Endothelial cell of umbilical vein (primary cell): Measurements from ENCODE around the gene MGLL. TPM values are rescaled to one million over a fixed set of nuclear protein-coding genes. Genes with fewer than 3 reads are reported as not detected.

ENCODE experiments used
- BruUV-seq: library from RNA; stranded (reverse); fragments of 400-500 nt; replicated peaks from 2 replicates; lab custom pipeline; 2021; lab: Mats Ljungman, UMichigan
- CTCF ChIA-PET: fragments of 300-600, 350-600 bp; sonication (Branson Sonifier 250); formaldehyde crosslinking; loops from one replicate; lab custom pipeline; 2021; ENCODE audit warnings: antibody characterized with exemption, inconsistent platforms; lab: Charles Lee
- POLR2A ChIA-PET: fragments of 300-600, 350-600 bp; sonication (Branson Sonifier 250); formaldehyde crosslinking; loops from one replicate; lab custom pipeline; 2021; ENCODE audit warnings: antibody characterized with exemption, inconsistent platforms; lab: Charles Lee
- DNase-seq: peaks from one replicate; pipeline ENCODE4 v3.0.0-alpha.2; 2011; ENCODE audit warnings: low read depth, low spot score
- FAIRE-seq: peaks from 2 replicates; lab custom pipeline; 2011; peaks lifted over from hg19 to GRCh38; lab: Jason Lieb, UNC
- H2AFZ ChIP-seq: 2 replicates; pipeline ENCODE4 v1.6.0; 2012; ENCODE audit warnings: low read depth, low read length, control low read depth, inconsistent platforms
- H3K27ac ChIP-seq: 2 replicates; pipeline ENCODE4 v1.5.1; 2011; ENCODE audit warnings: low read depth, mild to moderate bottlenecking, control low read depth, low read length, moderate library complexity; ENCODE audit not compliant: insufficient read depth
- H3K27me3 ChIP-seq, 2 experiments: 2 replicates each; pipeline versions ENCODE4 v1.6.0 to v1.6.1; 2011; ENCODE audit warnings: low read length in 2 of 2, mixed read lengths in 1 of 2; ENCODE audit not compliant: control insufficient read depth in 2 of 2, insufficient read depth in 2 of 2
- H3K36me3 ChIP-seq, 2 experiments: 2 replicates in 1 of 2; 3 replicates in 1 of 2; pipeline ENCODE4 v1.5.1; 2011; ENCODE audit warnings: low read length in 2 of 2, mild to moderate bottlenecking in 1 of 2, moderate library complexity in 1 of 2; ENCODE audit not compliant: control insufficient read depth in 2 of 2, insufficient read depth in 2 of 2; ENCODE audit errors: extremely low read depth in 1 of 2
- H3K4me1 ChIP-seq: 3 replicates; pipeline ENCODE4 v1.5.1; 2011; ENCODE audit warnings: mild to moderate bottlenecking, low read length; ENCODE audit not compliant: control insufficient read depth, insufficient read depth; ENCODE audit errors: extremely low read depth
- H3K4me2 ChIP-seq: 2 replicates; pipeline ENCODE4 v1.6.1; 2011; ENCODE audit warnings: low read length, control low read depth, mixed read lengths; ENCODE audit not compliant: insufficient read depth
- H3K4me3 ChIP-seq, 3 experiments: fragments of 200-600 bp in 1 of 3; sonication (generic), shearing (Covaris generic) in 1 of 3; replicated peaks in 1 of 3; 2 replicates each; pipeline ENCODE4 v1.5.1; 2011 to 2016; ENCODE audit warnings: control low read depth in 3 of 3, low read length in 3 of 3, mild to moderate bottlenecking in 2 of 3, inconsistent platforms in 1 of 3, low read depth in 1 of 3, moderate library complexity in 1 of 3; ENCODE audit not compliant: insufficient read depth in 1 of 3
- H3K79me2 ChIP-seq: 2 replicates; pipeline ENCODE4 v1.6.0; 2012; ENCODE audit warnings: low read length, inconsistent platforms; ENCODE audit not compliant: control insufficient read depth, insufficient read depth
- H3K9ac ChIP-seq: replicated peaks from 2 replicates; pipeline ENCODE3; 2011; ENCODE audit warnings: low read length, control low read depth; ENCODE audit not compliant: insufficient read depth; ENCODE audit errors: extremely low read depth
- H3K9me1 ChIP-seq: replicated peaks from 3 replicates; pipeline ENCODE4 v1.6.0; 2011; ENCODE audit warnings: mild to moderate bottlenecking, low read length; ENCODE audit not compliant: control insufficient read depth, insufficient read depth; ENCODE audit errors: extremely low read depth
- H3K9me3 ChIP-seq: replicated peaks from 2 replicates; pipeline ENCODE4 v1.5.1; 2012; ENCODE audit warnings: low read length, inconsistent platforms; ENCODE audit not compliant: control insufficient read depth, insufficient read depth
- H4K20me1 ChIP-seq: replicated peaks from 2 replicates; pipeline ENCODE3; 2011; ENCODE audit warnings: mild to moderate bottlenecking, low read length; ENCODE audit not compliant: control insufficient read depth, insufficient read depth; ENCODE audit errors: extremely low read depth
- EZH2 ChIP-seq: IDR thresholded peaks from 2 replicates; pipeline ENCODE4 v1.6.1; 2012; ENCODE audit warnings: borderline replicate concordance, low read depth, mild to moderate bottlenecking, moderate library complexity, low read length, inconsistent platforms; ENCODE audit not compliant: severe bottlenecking
- FOS ChIP-seq: IDR thresholded peaks from 2 replicates; pipeline ENCODE4 v1.6.1; 2011; ENCODE audit warnings: mild to moderate bottlenecking, low read length, moderate library complexity, borderline replicate concordance; ENCODE audit not compliant: insufficient read depth
- GATA2 ChIP-seq: IDR thresholded peaks from 2 replicates; pipeline ENCODE4 v1.7.0; 2011; ENCODE audit warnings: low read depth, mild to moderate bottlenecking, moderate library complexity, mixed read lengths, low read length; ENCODE audit not compliant: insufficient read length, insufficient read depth
- JUN ChIP-seq: IDR thresholded peaks from 2 replicates; pipeline ENCODE4 v1.6.1; 2011; ENCODE audit warnings: borderline replicate concordance, low read depth; ENCODE audit not compliant: insufficient read length, insufficient read depth
- MYC ChIP-seq: IDR thresholded peaks from one replicate; pipeline ENCODE4 v1.6.1; 2011; ENCODE audit warnings: mild to moderate bottlenecking, low read depth, low read length
- POLR2A ChIP-seq: IDR thresholded peaks from 2 replicates; pipeline ENCODE4 v1.6.1; 2012; ENCODE audit warnings: low read depth, mild to moderate bottlenecking, control low read depth, low read length
- POLR2AphosphoS5 ChIP-seq: IDR thresholded peaks from 2 replicates; pipeline ENCODE4 v1.6.1; 2012; ENCODE audit warnings: low read depth, mild to moderate bottlenecking, control low read depth, low read length, moderate library complexity; ENCODE audit not compliant: insufficient read depth
- dilution Hi-C: fragments of 300-500 bp; cut with MboI; formaldehyde crosslinking; loops from one replicate; pipeline ENCODE4 v1.15.0; 2019; ENCODE audit warnings: low sequenced_read_pairs; ENCODE audit not compliant: extremely low pct_ligation_motif_present
- intact Hi-C: fragments of 100-400 bp; cut with micrococcal nuclease; formaldehyde crosslinking; loops from one replicate; pipeline ENCODE4 v1.10.0; 2022
- polyA plus RNA-seq, 4 experiments: library from polyadenylated mRNA; depleted of rRNA in 3 of 4; stranded (reverse) in 3 of 4; unstranded in 1 of 4; fragments of >200 nt; gene quantifications; 2 replicates each; pipeline versions ENCODE4 v1.2.1 to v1.2.3, GENCODE V29; 2011 to 2012; ENCODE audit warnings: missing spikeins in 1 of 4
- total RNA-seq: library from RNA; stranded (reverse); gene quantifications from 2 replicates; pipeline ENCODE4 v1.2.3, GENCODE V29; 2021
- TF ChIP-seq, protein P1 (sequence below): IDR thresholded peaks from 2 replicates; pipeline ENCODE4 v1.6.1; 2011; ENCODE audit not compliant: insufficient read depth, insufficient read length
- TF ChIP-seq, protein P2 (sequence below), 2 donors: IDR thresholded peaks; 1 replicate in 1 of 2; 2 replicates in 1 of 2; pipeline ENCODE4 v1.5.1; 2011; ENCODE audit warnings: low read length in 2 of 2, mild to moderate bottlenecking in 2 of 2, moderate library complexity in 2 of 2, control low read depth in 1 of 2, inconsistent platforms in 1 of 2, low read depth in 1 of 2; ENCODE audit not compliant: insufficient read depth in 1 of 2; ENCODE audit errors: extremely low read depth in 1 of 2

The MGLL gene
- total and polyA plus RNA-seq, 2 donors (not counting 3 experiments of a cell fraction or from before 2014, with no cell fraction given), result 30.7 to 60.2 TPM

- Histone ChIP-seq H3K4me3 (peak overlapping the region; percentile 55 to 73 (median 65)), H3K27me3 (no peaks in the 10 kb centered on the region), H4K20me1 (no peaks in the 10 kb centered on the region), H3K79me2 (no peaks in the 10 kb centered on the region), H3K9ac (peak overlapping the region; percentile 48), H2AFZ (peak overlapping the region; percentile 95), H3K36me3 (no peaks in the 10 kb centered on the region), H3K4me1 (peaks cover 5% of the 10 kb centered on the region), H3K27ac (no peak overlapping the region), H3K4me2 (peak overlapping the region; percentile 62), H3K9me1 (no peaks in the 10 kb centered on the region), H3K9me3 (no peaks in the 10 kb centered on the region)
- FAIRE-seq (no peak), DNase-seq (peak; percentile 23)
- ChIA-PET CTCF (no interaction called here), POLR2A (no interaction called here)
- no peak for TF ChIP-seq EZH2
- TF ChIP-seq POLR2AphosphoS5, result no peak
- no peak for TF ChIP-seq FOS
- TF ChIP-seq, protein P1, sequence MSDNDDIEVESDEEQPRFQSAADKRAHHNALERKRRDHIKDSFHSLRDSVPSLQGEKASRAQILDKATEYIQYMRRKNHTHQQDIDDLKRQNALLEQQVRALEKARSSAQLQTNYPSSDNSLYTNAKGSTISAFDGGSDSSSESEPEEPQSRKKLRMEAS, result no peak
- TF ChIP-seq MYC, result no peak
- no peak for TF ChIP-seq POLR2A
- no peak for TF ChIP-seq GATA2
- TF ChIP-seq, protein P2, sequence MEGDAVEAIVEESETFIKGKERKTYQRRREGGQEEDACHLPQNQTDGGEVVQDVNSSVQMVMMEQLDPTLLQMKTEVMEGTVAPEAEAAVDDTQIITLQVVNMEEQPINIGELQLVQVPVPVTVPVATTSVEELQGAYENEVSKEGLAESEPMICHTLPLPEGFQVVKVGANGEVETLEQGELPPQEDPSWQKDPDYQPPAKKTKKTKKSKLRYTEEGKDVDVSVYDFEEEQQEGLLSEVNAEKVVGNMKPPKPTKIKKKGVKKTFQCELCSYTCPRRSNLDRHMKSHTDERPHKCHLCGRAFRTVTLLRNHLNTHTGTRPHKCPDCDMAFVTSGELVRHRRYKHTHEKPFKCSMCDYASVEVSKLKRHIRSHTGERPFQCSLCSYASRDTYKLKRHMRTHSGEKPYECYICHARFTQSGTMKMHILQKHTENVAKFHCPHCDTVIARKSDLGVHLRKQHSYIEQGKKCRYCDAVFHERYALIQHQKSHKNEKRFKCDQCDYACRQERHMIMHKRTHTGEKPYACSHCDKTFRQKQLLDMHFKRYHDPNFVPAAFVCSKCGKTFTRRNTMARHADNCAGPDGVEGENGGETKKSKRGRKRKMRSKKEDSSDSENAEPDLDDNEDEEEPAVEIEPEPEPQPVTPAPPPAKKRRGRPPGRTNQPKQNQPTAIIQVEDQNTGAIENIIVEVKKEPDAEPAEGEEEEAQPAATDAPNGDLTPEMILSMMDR (IDR thresholded peaks at IDR 0.05; ENCODE audit: extremely low read depth in 1 of 2, insufficient read depth in 1 of 2, low read depth in 1 of 2, low read length in 2 of 2), result no peak
- no peak for TF ChIP-seq JUN
- dilution Hi-C loops (no loop called here), intact Hi-C loops (no loop called here)
- no TSS peak for BruUV-seq
Observed at GRCh38 chr3:127673191-127674100, 148.9 kb downstream of the MGLL start.
